Measurements from ENCODE around the gene IL5. TPM values are rescaled to one million over a fixed set of nuclear protein-coding genes. Genes with fewer than 3 reads are reported as not detected.
"Not testable (repeated sequence)": the region's sequence is repeated elsewhere in the genome, so short reads cannot be mapped to it uniquely, and the experiment has no call there.

Gene IL5
- total RNA-seq, 2 experiments from 2014 or later, result not detected

GRCh38 chr5:132566657-132567056, 23.3 kb upstream of the IL5 start:
- H3K27ac ChIP-seq (ENCODE audit: low read depth, low read length, poor library complexity, severe bottlenecking), result no peak overlapping the region
- H3K36me3 ChIP-seq (ENCODE audit: insufficient read depth, low read length), result peaks cover 97% of the 10 kb centered on the region
- intact Hi-C loops (cut with micrococcal nuclease; ENCODE audit: unreplicated experiment), result no loop called here
- DNase-seq (ENCODE audit: low spot score), result no peak
- TF ChIP-seq EZH2phosphoT487 (IDR thresholded peaks at IDR 0.05; ENCODE audit: borderline replicate concordance, low read depth, low read length) (no peak), CTCF (conservative IDR thresholded peaks at IDR 0.05; ENCODE audit: low read length) (no peak)
- no TSS peak for BruUV-seq (replicated peaks)
- H2AFZ ChIP-seq (ENCODE audit: low read length), result no peak overlapping the region
- no peaks in the 10 kb centered on the region for H3K9me2 ChIP-seq (ENCODE audit: insufficient read depth, low read length)
- H3K79me2 ChIP-seq (ENCODE audit: insufficient read depth, low read depth, low read length), result peaks cover 11% of the 10 kb centered on the region; the same call in 1 of the 2 replicates
- ChIA-PET CTCF (ENCODE audit: unreplicated experiment) (no interaction called here), POLR2A (interaction anchor here (1.0 to 1.3 kb wide), 5 partner anchors 10 to 300 kb away, joined by 3 to 4 read pairs (median 3); partner anchors contain the start of genes GDF9, IL5, RAD50 and UQCRQ)
- no peaks in the 10 kb centered on the region for H4K20me1 ChIP-seq (ENCODE audit: insufficient read depth, low read length)
- no peak overlapping the region for H3K4me2 ChIP-seq (ENCODE audit: low read length)
- peaks cover 31% of the 10 kb centered on the region; the same call in 1 of the 2 replicates for H3K9me3 ChIP-seq (ENCODE audit: low read length)
- no peak overlapping the region for H3K4me3 ChIP-seq (ENCODE audit: low read depth, low read length, poor library complexity, severe bottlenecking)
- no peaks in the 10 kb centered on the region for H3K4me1 ChIP-seq (ENCODE audit: insufficient read depth, low read length, poor library complexity, severe bottlenecking)

GRCh38 chr5:132564555-132564954, 21.2 kb upstream of the IL5 start:
- H3K9me2 ChIP-seq (ENCODE audit: insufficient read depth, low read length); H4K20me1 ChIP-seq (ENCODE audit: insufficient read depth, low read length); intact Hi-C loops (cut with micrococcal nuclease; ENCODE audit: unreplicated experiment); H3K27ac ChIP-seq (ENCODE audit: low read depth, low read length, poor library complexity, severe bottlenecking); H3K4me2 ChIP-seq (ENCODE audit: low read length); H3K4me1 ChIP-seq (ENCODE audit: insufficient read depth, low read length, poor library complexity, severe bottlenecking); CTCF ChIA-PET (ENCODE audit: unreplicated experiment); BruUV-seq (replicated peaks); H3K4me3 ChIP-seq (ENCODE audit: low read depth, low read length, poor library complexity, severe bottlenecking); POLR2A ChIA-PET; DNase-seq (ENCODE audit: low spot score); H2AFZ ChIP-seq (ENCODE audit: low read length): not testable (repeated sequence)
- peaks cover 96% of the 10 kb centered on the region for H3K36me3 ChIP-seq (ENCODE audit: insufficient read depth, low read length)
- peaks cover 31% of the 10 kb centered on the region; the same call in 1 of the 2 replicates for H3K9me3 ChIP-seq (ENCODE audit: low read length)
- peaks cover 22% of the 10 kb centered on the region for H3K79me2 ChIP-seq (ENCODE audit: insufficient read depth, low read depth, low read length)

GRCh38 chr5:132561601-132562000, 18.3 kb upstream of the IL5 start:
- Histone ChIP-seq H3K4me1 (ENCODE audit: insufficient read depth, low read length, poor library complexity, severe bottlenecking) (peaks cover 15% of the 10 kb centered on the region), H4K20me1 (ENCODE audit: insufficient read depth, low read length) (no peaks in the 10 kb centered on the region), H3K9me2 (ENCODE audit: insufficient read depth, low read length) (no peaks in the 10 kb centered on the region), H3K36me3 (ENCODE audit: insufficient read depth, low read length) (peaks cover 72% of the 10 kb centered on the region), H3K4me2 (ENCODE audit: low read length) (no peak overlapping the region), H2AFZ (ENCODE audit: low read length) (no peak overlapping the region), H3K9me3 (ENCODE audit: low read length) (peaks cover 31% of the 10 kb centered on the region; the same call in 1 of the 2 replicates), H3K79me2 (ENCODE audit: insufficient read depth, low read depth, low read length) (peaks cover 37% of the 10 kb centered on the region), H3K4me3 (ENCODE audit: low read depth, low read length, poor library complexity, severe bottlenecking) (no peak overlapping the region), H3K27ac (ENCODE audit: low read depth, low read length, poor library complexity, severe bottlenecking) (no peak overlapping the region)
- CTCF ChIA-PET (ENCODE audit: unreplicated experiment), result no interaction called here
- POLR2A ChIA-PET, result no interaction called here
- no TSS peak for BruUV-seq (replicated peaks)
- no peak for DNase-seq (ENCODE audit: low spot score)
- no peak for TF ChIP-seq CTCF (conservative IDR thresholded peaks at IDR 0.05; ENCODE audit: low read length)
- TF ChIP-seq EZH2phosphoT487 (IDR thresholded peaks at IDR 0.05; ENCODE audit: borderline replicate concordance, low read depth, low read length), result no peak
- intact Hi-C loops (cut with micrococcal nuclease; ENCODE audit: unreplicated experiment), result no loop called here
